GM12878 (cell line): ENCODE results near the gene MOAP1. TPM values are rescaled to one million over a fixed set of nuclear protein-coding genes. Genes with fewer than 3 reads are reported as not detected.

Source experiments
- ATAC-seq: fragments of 200-7000 bp; cut with Tn5 transposase; 3 replicates; pipeline ENCODE4 v1.9.1; 2020; ENCODE audit warnings: mild to moderate bottlenecking, moderate library complexity
- BruUV-seq: library from RNA; stranded (reverse); fragments of 400-500 nt; replicated peaks from 2 replicates; lab custom pipeline; 2021; lab: Mats Ljungman, UMichigan
- CTCF ChIA-PET: fragments of 300-600 bp; sonication (Branson Sonifier 250); formaldehyde crosslinking; extraction: SDS; loops from one replicate; lab custom pipeline; 2021; ENCODE audit warnings: inconsistent platforms; lab: Yijun Ruan, JAX
- POLR2A ChIA-PET: fragments of 350-600 bp; formaldehyde crosslinking; extraction: SDS; loops from one replicate; lab custom pipeline; 2021; ENCODE audit warnings: inconsistent platforms; lab: Charles Lee
- RAD21 ChIA-PET: fragments of 300-600 bp; sonication (Branson Sonifier 250); formaldehyde crosslinking; loops from one replicate; lab custom pipeline; 2023; ENCODE audit warnings: antibody characterized with exemption; ENCODE audit not compliant: unreplicated experiment; lab: Charles Lee
- SMC1A ChIA-PET: fragments of 300-600 bp; sonication (Branson Sonifier 250); formaldehyde crosslinking; loops from one replicate; lab custom pipeline; 2023; ENCODE audit not compliant: unreplicated experiment, uncharacterized antibody; lab: Charles Lee
- DNase-seq: peaks from one replicate; pipeline ENCODE4 v3.0.0-alpha.2; 2011; ENCODE audit warnings: low read depth, low spot score
- FAIRE-seq: peaks from 3 replicates; lab custom pipeline; 2011; peaks lifted over from hg19 to GRCh38; lab: Jason Lieb, UNC
- H2AFZ ChIP-seq: 2 replicates; pipeline ENCODE4 v1.6.0; 2011; ENCODE audit warnings: low read depth, low read length, control low read depth; ENCODE audit not compliant: control insufficient read depth
- H3K27ac ChIP-seq: 2 replicates; pipeline ENCODE4 v1.5.1; 2011; ENCODE audit warnings: control low read depth; ENCODE audit not compliant: control insufficient read depth, insufficient read depth
- H3K27me3 ChIP-seq, 2 experiments: replicated peaks in 1 of 2; 2 replicates each; pipeline versions ENCODE4 v1.6.0 to v1.6.1; 2011; ENCODE audit warnings: low read length in 1 of 2; ENCODE audit not compliant: control insufficient read depth in 2 of 2, insufficient read depth in 2 of 2
- H3K36me3 ChIP-seq, 2 experiments: 2 replicates each; pipeline ENCODE4 v1.5.1; 2011; ENCODE audit warnings: low read length in 1 of 2; ENCODE audit not compliant: control insufficient read depth in 2 of 2, insufficient read depth in 2 of 2
- H3K4me1 ChIP-seq: 2 replicates; pipeline ENCODE4 v1.6.1; 2011; ENCODE audit warnings: mild to moderate bottlenecking, low read length, moderate library complexity, mixed read lengths; ENCODE audit not compliant: control insufficient read depth, insufficient read depth
- H3K4me2 ChIP-seq: 2 replicates; pipeline ENCODE4 v1.6.0; 2011; ENCODE audit warnings: control low read depth; ENCODE audit not compliant: control insufficient read depth, insufficient read depth
- H3K4me3 ChIP-seq: fragments of 200-600 bp; sonication (generic); 2 replicates; pipeline ENCODE4 v1.5.1; 2016
- H3K79me2 ChIP-seq: 2 replicates; pipeline ENCODE4 v1.6.0; 2011; ENCODE audit warnings: low read length; ENCODE audit not compliant: control insufficient read depth, insufficient read depth
- H3K9ac ChIP-seq: 2 replicates; pipeline ENCODE4 v1.8.0; 2011; ENCODE audit warnings: low read length, control low read depth, mixed read lengths; ENCODE audit not compliant: control insufficient read depth, insufficient read depth
- H3K9me3 ChIP-seq: replicated peaks from 3 replicates; pipeline ENCODE4 v1.5.1; 2011; ENCODE audit warnings: mild to moderate bottlenecking, low read length; ENCODE audit not compliant: control insufficient read depth, insufficient read depth
- H4K20me1 ChIP-seq: 2 replicates; pipeline ENCODE4 v1.6.0; 2011; ENCODE audit not compliant: control insufficient read depth, insufficient read depth
- BRCA1 ChIP-seq: IDR thresholded peaks from 2 replicates; pipeline ENCODE4 v1.6.1; 2011; ENCODE audit warnings: low read depth, low read length, improper control_type of control experiment
- CEBPZ ChIP-seq: fragments of 150-350 bp; IDR thresholded peaks from 2 replicates; pipeline ENCODE4 v1.6.1; 2016; ENCODE audit warnings: low read depth, low read length
- CHD2 ChIP-seq: IDR thresholded peaks from 2 replicates; pipeline ENCODE4 v1.6.1; 2011; ENCODE audit warnings: low read depth, low read length, improper control_type of control experiment, borderline replicate concordance
- CHD4 ChIP-seq: fragments of 200-600 bp; sonication (generic); IDR thresholded peaks from 2 replicates; pipeline ENCODE4 v1.6.1; 2016; ENCODE audit warnings: mild to moderate bottlenecking
- FOXK2 ChIP-seq: fragments of 450-650 bp; IDR thresholded peaks from 2 replicates; pipeline ENCODE4 v1.6.1; 2017; ENCODE audit warnings: mild to moderate bottlenecking, moderate library complexity
- FOXM1 ChIP-seq: IDR thresholded peaks from 2 replicates; pipeline ENCODE4 v1.6.1; 2012; ENCODE audit warnings: low read depth, mild to moderate bottlenecking, inconsistent platforms, low read length, moderate library complexity
- KAT2A ChIP-seq: conservative IDR thresholded peaks from 2 replicates; pipeline ENCODE4 v1.6.1; 2011; ENCODE audit warnings: low read depth, low read length; ENCODE audit not compliant: control insufficient read depth
- MXI1 ChIP-seq: fragments of 150-350 bp; IDR thresholded peaks from 2 replicates; pipeline ENCODE4 v1.6.1; 2011; ENCODE audit warnings: low read depth, mild to moderate bottlenecking, inconsistent platforms, low read length, improper control_type of control experiment
- MYB ChIP-seq: fragments of 150-350 bp; IDR thresholded peaks from 2 replicates; pipeline ENCODE4 v1.6.1; 2014; ENCODE audit warnings: mild to moderate bottlenecking, low read depth, low read length, borderline replicate concordance
- NBN ChIP-seq: fragments of 450-650 bp; IDR thresholded peaks from 2 replicates; pipeline ENCODE4 v1.6.1; 2016
- REST ChIP-seq: IDR thresholded peaks from 2 replicates; pipeline ENCODE4 v1.6.1; 2012; ENCODE audit warnings: mild to moderate bottlenecking, low read depth, low read length
- SIN3A ChIP-seq: IDR thresholded peaks from 2 replicates; pipeline ENCODE4 v1.6.1; 2012; ENCODE audit warnings: low read depth, low read length, improper control_type of control experiment
- SP1 ChIP-seq: IDR thresholded peaks from one replicate; pipeline ENCODE4 v1.6.1; 2011; ENCODE audit warnings: low read depth, low read length
- SPI1 ChIP-seq: IDR thresholded peaks from 2 replicates; pipeline ENCODE4 v1.6.1; 2011; ENCODE audit warnings: low read depth, mild to moderate bottlenecking, low read length, moderate library complexity, borderline replicate concordance; ENCODE audit not compliant: insufficient read depth
- ZBTB11 ChIP-seq: fragments of 450-650 bp; formaldehyde crosslinking; IDR thresholded peaks from 2 replicates; pipeline ENCODE4 v1.5.0; 2022; ENCODE audit warnings: mild to moderate bottlenecking, missing genetic modification characterization
- ZNF274 ChIP-seq: IDR thresholded peaks from one replicate; pipeline ENCODE4 v1.8.0; 2011; ENCODE audit not compliant: insufficient read length, insufficient read depth
- WGBS: methylation state at CpG from one replicate; pipeline ENCODE4 v1.1.6; 2016; ENCODE audit warnings: low lambda C conversion rate; ENCODE audit not compliant: insufficient replicate concordance, insufficient coverage; ENCODE audit errors: missing lambda C conversion rate; 5-methylcytosine and 5-hydroxymethylcytosine counted together
- in situ Hi-C: fragments of 300-500 bp; cut with MboI; formaldehyde crosslinking; loops from 9 replicates; pipeline ENCODE4 v1.14.3; 2018; ENCODE audit warnings: mixed read lengths
- intact Hi-C: fragments of 100-400 bp; cut with micrococcal nuclease; formaldehyde crosslinking; loops from one replicate; pipeline ENCODE4 v1.14.2; 2022; ENCODE audit not compliant: unreplicated experiment
- polyA plus RNA-seq, 11 experiments: library from polyadenylated mRNA; depleted of rRNA in 4 of 11; unstranded in 6 of 11; stranded (reverse) in 5 of 11; fragments of >200 nt; fragmentation: Nextera tagmentation in 4 of 11; fragmentation: Illumina TruSeq in 1 of 11; extraction: Ambion mirVana in 4 of 11; extraction: Trizol in 1 of 11; gene quantifications; 1 replicate in 1 of 11; 2 replicates in 10 of 11; pipeline versions ENCODE4 v1.2.1 to v1.2.3, GENCODE V29; 2011 to 2016; ENCODE audit warnings: inconsistent platforms in 2 of 11, missing spikeins in 2 of 11, low read depth in 1 of 11
- total RNA-seq, 4 experiments: library from RNA; depleted of rRNA in 3 of 4; stranded (reverse); fragments of >200 nt in 3 of 4; fragmentation: Illumina TruSeq in 1 of 4; extraction: Trizol in 1 of 4; gene quantifications; 2 replicates each; pipeline versions ENCODE4 v1.2.1 to v1.2.3, GENCODE V29; 2013 to 2021

The MOAP1 gene
- total and polyA plus RNA-seq, 10 of the 15 experiments (the other 5 are each of a cell fraction or from before 2014, with no cell fraction given), result 3.1 to 51.9 (median 11.4) TPM

- no peaks in the 10 kb centered on the region for H3K79me2 ChIP-seq
- H3K4me3 ChIP-seq, result no peak overlapping the region
- no peak overlapping the region for H3K27ac ChIP-seq
- CTCF ChIA-PET, result interaction anchor here (1.0 to 2.6 kb wide), 2 partner anchors 40 to 66 kb away, joined by 3 to 14 read pairs; no protein-coding TSS in a partner anchor
- in situ Hi-C loops, result no loop called here
- H4K20me1 ChIP-seq, result no peaks in the 10 kb centered on the region
- H3K9me3 ChIP-seq, result no peaks in the 10 kb centered on the region
- RAD21 ChIA-PET, result no interaction called here
- H3K27me3 ChIP-seq, result no peaks in the 10 kb centered on the region
- H3K9ac ChIP-seq, result no peak overlapping the region
- no peak for DNase-seq
- FAIRE-seq, result no peak
- no peak for ATAC-seq
- SMC1A ChIA-PET, result no interaction called here
- WGBS, result 57% methylated on average over 7 of the region's 7 CpGs
- no peaks in the 10 kb centered on the region for H3K36me3 ChIP-seq
- intact Hi-C loops, result no loop called here
- no TSS peak for BruUV-seq
- H2AFZ ChIP-seq, result no peak overlapping the region
- peaks cover 4% of the 10 kb centered on the region; the same call in 1 of the 2 replicates for H3K4me1 ChIP-seq
- no peak overlapping the region for H3K4me2 ChIP-seq
- POLR2A ChIA-PET, result no interaction called here
- TF ChIP-seq ZBTB11 (CRISPR knock-in tag) (no peak), CHD4 (no peak), BRCA1 (no peak), SPI1 (no peak), FOXK2 (no peak), CEBPZ (no peak), KAT2A (no peak), REST (no peak), CHD2 (no peak), FOXM1 (no peak), MXI1 (no peak), SP1 (no peak), SIN3A (no peak), NBN (no peak), MYB (no peak), ZNF274 (no peak)
Observed at GRCh38 chr14:93153121-93153520, 31.6 kb downstream of the MOAP1 start.
